ENCODE results near the gene FOXB1. TPM values are rescaled to one million over a fixed set of nuclear protein-coding genes. Genes with fewer than 3 reads are reported as not detected.

Gene FOXB1
- total RNA-seq, 4 donors from 2014 or later = not detected

DNA sequence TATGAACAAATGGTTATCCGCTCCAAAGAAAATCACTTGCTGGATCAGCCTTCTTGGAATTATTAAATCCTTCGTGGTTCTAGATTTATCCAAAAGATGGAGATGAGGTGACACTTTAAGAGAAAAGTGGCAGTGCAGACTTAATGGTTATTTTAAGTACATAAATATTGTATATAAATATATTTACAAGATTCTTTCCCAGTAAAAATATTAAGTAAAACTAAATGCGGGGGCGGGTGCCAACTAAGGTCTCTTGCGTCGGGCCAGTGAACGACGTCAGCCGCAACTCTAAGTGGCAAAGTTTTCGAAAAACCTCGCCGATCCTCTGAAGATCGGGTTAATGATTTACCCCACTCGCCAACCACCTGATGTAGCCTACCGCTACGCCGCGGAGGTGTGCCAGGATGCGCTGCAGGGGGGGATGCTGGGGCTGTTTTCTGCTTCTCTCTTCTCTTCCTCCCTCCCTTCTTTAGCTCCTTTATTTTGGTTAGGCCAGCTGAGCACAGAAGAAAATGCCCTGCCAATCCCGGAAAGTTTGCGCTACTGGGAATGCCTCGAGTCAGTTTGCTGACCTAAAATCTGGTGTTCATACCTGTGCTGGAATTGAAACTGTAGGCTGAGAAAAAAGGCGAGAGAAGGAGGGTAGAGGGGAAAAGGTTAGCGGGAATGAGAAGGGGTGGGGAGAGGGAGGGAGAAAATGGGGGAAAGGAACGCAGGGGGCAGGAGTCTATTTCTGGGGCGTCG is 7.6 kb upstream of the FOXB1 start:
- Histone ChIP-seq H3K4me1 (peaks cover 3 to 9% (median 7%) of the 10 kb centered on the region in 4 donors), H3K27ac (no peak overlapping the region), H3K27me3 (peaks cover 99% of the 10 kb centered on the region), H3K4me3 (no peak overlapping the region), H3K9me3 (no peaks in the 10 kb centered on the region), H3K36me3 (no peaks in the 10 kb centered on the region)
- intact Hi-C loops (cut with DNase I; ENCODE audit: low total_unique reads) (no loop called here), in situ Hi-C loops (cut with MboI; ENCODE audit: low pct_ligation_motif_present in 1 of 4, low pct_unique_long_range_greater_than_20kb in 1 of 4, low sequenced_read_pairs in 3 of 4) (no loop called here)
- TF ChIP-seq EP300 (IDR thresholded peaks at IDR 0.05; ENCODE audit: low read depth) (no peak), POLR2A (IDR thresholded peaks at IDR 0.05) (no peak), POLR2AphosphoS5 (IDR thresholded peaks at IDR 0.05) (no peak)
- TF ChIP-seq, protein P1, sequence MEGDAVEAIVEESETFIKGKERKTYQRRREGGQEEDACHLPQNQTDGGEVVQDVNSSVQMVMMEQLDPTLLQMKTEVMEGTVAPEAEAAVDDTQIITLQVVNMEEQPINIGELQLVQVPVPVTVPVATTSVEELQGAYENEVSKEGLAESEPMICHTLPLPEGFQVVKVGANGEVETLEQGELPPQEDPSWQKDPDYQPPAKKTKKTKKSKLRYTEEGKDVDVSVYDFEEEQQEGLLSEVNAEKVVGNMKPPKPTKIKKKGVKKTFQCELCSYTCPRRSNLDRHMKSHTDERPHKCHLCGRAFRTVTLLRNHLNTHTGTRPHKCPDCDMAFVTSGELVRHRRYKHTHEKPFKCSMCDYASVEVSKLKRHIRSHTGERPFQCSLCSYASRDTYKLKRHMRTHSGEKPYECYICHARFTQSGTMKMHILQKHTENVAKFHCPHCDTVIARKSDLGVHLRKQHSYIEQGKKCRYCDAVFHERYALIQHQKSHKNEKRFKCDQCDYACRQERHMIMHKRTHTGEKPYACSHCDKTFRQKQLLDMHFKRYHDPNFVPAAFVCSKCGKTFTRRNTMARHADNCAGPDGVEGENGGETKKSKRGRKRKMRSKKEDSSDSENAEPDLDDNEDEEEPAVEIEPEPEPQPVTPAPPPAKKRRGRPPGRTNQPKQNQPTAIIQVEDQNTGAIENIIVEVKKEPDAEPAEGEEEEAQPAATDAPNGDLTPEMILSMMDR (IDR thresholded peaks at IDR 0.05) = no peak
- 4 to 5% methylated on average over 12 to 27 of the region's 27 CpGs for WGBS, 2 donors (ENCODE audit: low coverage in 1 of 2)
- DNase-seq = no peak

GRCh38 chr15:59997070-59997701 is 6.9 kb upstream of the FOXB1 start:
- TF ChIP-seq, protein P1 (IDR thresholded peaks at IDR 0.05) = no peak
- TF ChIP-seq POLR2AphosphoS5 (IDR thresholded peaks at IDR 0.05) (no peak), POLR2A (IDR thresholded peaks at IDR 0.05) (no peak), EP300 (IDR thresholded peaks at IDR 0.05; ENCODE audit: low read depth) (no peak)
- Histone ChIP-seq H3K9me3 (no peaks in the 10 kb centered on the region), H3K4me1 (peaks cover 3 to 9% (median 7%) of the 10 kb centered on the region in 4 donors), H3K4me3 (peak overlapping the region in 1 of 4 donors; percentile 29), H3K27ac (no peak overlapping the region), H3K36me3 (no peaks in the 10 kb centered on the region), H3K27me3 (peaks cover 100% of the 10 kb centered on the region)
- no peak for DNase-seq
- in situ Hi-C loops (cut with MboI; ENCODE audit: low pct_ligation_motif_present in 1 of 4, low pct_unique_long_range_greater_than_20kb in 1 of 4, low sequenced_read_pairs in 3 of 4) (no loop called here), intact Hi-C loops (cut with DNase I; ENCODE audit: low total_unique reads) (no loop called here)
- WGBS, 2 donors (ENCODE audit: low coverage in 1 of 2) = 3 to 11% methylated on average over 3 to 35 of the region's 36 CpGs

- peaks cover 3 to 9% (median 7%) of the 10 kb centered on the region in 4 donors for H3K4me1 ChIP-seq
- WGBS, 2 donors (ENCODE audit: low coverage in 1 of 2) = 19 to 28% methylated on average over 4 to 8 of the region's 8 CpGs
- intact Hi-C loops (cut with DNase I; ENCODE audit: low total_unique reads) = no loop called here
- TF ChIP-seq EP300 (IDR thresholded peaks at IDR 0.05; ENCODE audit: low read depth) (no peak), POLR2A (IDR thresholded peaks at IDR 0.05) (no peak), POLR2AphosphoS5 (IDR thresholded peaks at IDR 0.05) (no peak)
- TF ChIP-seq, protein P1 (IDR thresholded peaks at IDR 0.05) = no peak
- DNase-seq = no peak
- peaks cover 100% of the 10 kb centered on the region for H3K27me3 ChIP-seq
- H3K36me3 ChIP-seq = no peaks in the 10 kb centered on the region
- no peak overlapping the region for H3K27ac ChIP-seq
- no peaks in the 10 kb centered on the region for H3K9me3 ChIP-seq
- no peak overlapping the region for H3K4me3 ChIP-seq
- in situ Hi-C loops (cut with MboI; ENCODE audit: low pct_ligation_motif_present in 1 of 4, low pct_unique_long_range_greater_than_20kb in 1 of 4, low sequenced_read_pairs in 3 of 4) = no loop called here
Observed at GRCh38 chr15:59998305-59998949, 5.7 kb upstream of the FOXB1 start.

GRCh38 chr15:59998950-59999611 is 5.0 kb upstream of the FOXB1 start:
- H3K27me3 ChIP-seq = peaks cover 100% of the 10 kb centered on the region
- no peaks in the 10 kb centered on the region for H3K9me3 ChIP-seq
- H3K4me1 ChIP-seq = peaks cover 3 to 14% (median 9%) of the 10 kb centered on the region in 4 donors
- DNase-seq = no peak
- TF ChIP-seq EP300 (IDR thresholded peaks at IDR 0.05; ENCODE audit: low read depth) (no peak), POLR2A (IDR thresholded peaks at IDR 0.05) (no peak), POLR2AphosphoS5 (IDR thresholded peaks at IDR 0.05) (no peak)
- TF ChIP-seq, protein P1 (IDR thresholded peaks at IDR 0.05) = no peak
- H3K4me3 ChIP-seq = no peak overlapping the region
- no peaks in the 10 kb centered on the region for H3K36me3 ChIP-seq
- intact Hi-C loops (cut with DNase I; ENCODE audit: low total_unique reads) = no loop called here
- in situ Hi-C loops (cut with MboI; ENCODE audit: low pct_ligation_motif_present in 1 of 4, low pct_unique_long_range_greater_than_20kb in 1 of 4, low sequenced_read_pairs in 3 of 4) = no loop called here
- no peak overlapping the region for H3K27ac ChIP-seq
- 8 to 13% methylated on average over 2 to 6 of the region's 6 CpGs for WGBS, 2 donors (ENCODE audit: low coverage in 1 of 2)

All from transverse colon (tissue), 4 donors.